T1000 (cell line): ENCODE measurements around the gene AFF3.
"Not testable (repeated sequence)": the region's sequence is repeated elsewhere in the genome, so short reads cannot be mapped to it uniquely, and the experiment has no call there.

Experiments
- DNase-seq: peaks from one replicate; lab custom pipeline; 2025; ENCODE audit warnings: mixed read lengths; lab: John Stamatoyannopoulos, UW

The AFF3 gene

GRCh38 chr2:99756059-99756458, 386.3 kb downstream of the AFF3 start:
- DNase-seq: no peak

DNA sequence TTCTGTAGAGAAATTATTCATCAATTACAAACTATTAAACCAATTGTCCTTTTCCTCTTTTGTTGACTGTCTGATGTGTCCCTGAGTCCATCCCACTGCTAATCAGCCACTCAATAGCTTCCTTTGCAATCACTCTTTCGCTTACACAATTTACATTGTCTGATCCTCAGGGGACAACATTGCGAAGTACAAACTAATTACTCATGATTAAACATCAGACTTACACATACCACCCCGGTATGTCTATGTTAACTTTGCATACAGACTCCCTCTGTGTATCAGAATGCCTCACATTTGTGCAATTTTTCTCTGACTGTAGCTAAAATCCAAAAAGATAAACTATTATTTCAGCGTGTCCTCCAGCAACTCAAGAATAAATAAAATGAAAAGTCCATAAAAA, 388.2 kb downstream of the AFF3 start:
- DNase-seq: no peak

DNA sequence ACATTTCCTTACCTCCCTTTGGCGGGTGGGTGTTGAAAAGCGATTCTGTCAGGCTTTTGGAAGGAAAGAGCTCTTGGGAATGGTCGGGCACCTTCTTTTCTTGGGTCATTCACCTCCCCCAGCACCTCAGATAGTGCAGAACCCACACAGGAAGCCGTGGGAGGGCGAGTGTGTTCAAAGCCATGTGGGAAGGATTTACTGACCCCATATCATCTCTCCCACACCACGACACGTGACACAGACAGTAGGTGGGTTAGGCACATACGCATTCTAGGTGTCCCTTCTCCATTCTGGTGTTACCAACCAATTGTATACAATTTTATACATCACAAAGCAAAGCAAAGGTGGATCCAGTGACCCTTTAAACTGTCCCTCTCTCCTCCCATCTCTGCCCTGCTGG, 388.9 kb downstream of the AFF3 start:
- DNase-seq: no peak

DNA sequence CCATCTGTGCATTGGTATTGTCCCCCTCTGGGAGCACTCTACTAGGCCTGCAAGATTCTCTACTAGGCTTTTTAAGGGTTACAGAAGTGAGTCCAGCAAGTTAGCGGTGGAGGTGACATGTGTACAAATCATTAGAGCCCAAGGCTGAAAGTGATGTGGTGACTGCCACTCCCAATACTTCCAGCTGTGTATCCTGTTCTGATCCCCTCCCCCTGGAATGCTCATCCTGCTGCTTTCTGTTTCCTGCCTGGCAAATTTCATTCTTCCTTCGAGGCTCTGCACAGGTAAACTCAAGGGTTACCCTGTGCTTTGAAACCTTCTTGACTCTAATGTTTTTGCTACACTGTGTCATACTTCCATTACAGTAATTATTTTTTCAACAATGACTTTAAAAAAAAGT, 394.0 kb downstream of the AFF3 start:
- no peak for DNase-seq

GRCh38 chr2:99747842-99748241, 394.5 kb downstream of the AFF3 start:
- DNase-seq: no peak

- DNase-seq: no peak
These were observed 399.2 kb downstream of the AFF3 start for GRCh38 chr2:99743146-99743545.

- no peak for DNase-seq
These were observed 404.9 kb downstream of the AFF3 start for GRCh38 chr2:99737537-99737936.

- no peak for DNase-seq
These were observed 406.6 kb downstream of the AFF3 start for GRCh38 chr2:99735753-99736152.

GRCh38 chr2:99735314-99735713, 407.1 kb downstream of the AFF3 start:
- not testable (repeated sequence) for DNase-seq

DNA sequence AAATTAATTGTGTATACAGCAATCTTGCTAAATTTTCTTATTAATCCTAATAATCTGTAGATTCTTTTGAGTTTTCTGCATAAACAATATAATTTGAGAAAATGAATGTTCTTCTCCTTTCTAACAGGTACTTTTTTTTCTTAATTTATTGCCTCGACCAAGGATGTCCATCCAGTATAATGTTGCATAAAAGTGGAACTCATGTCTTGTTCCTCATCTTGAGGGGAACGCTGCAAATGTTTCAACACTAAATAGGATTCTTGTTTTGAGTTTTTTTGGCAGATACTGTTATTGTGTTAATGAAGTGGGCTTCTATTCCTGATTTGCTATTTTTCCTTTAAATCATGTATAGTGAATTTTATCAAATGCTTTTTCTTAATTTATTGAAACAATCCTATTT, 408.2 kb downstream of the AFF3 start:
- no peak for DNase-seq

GRCh38 chr2:99729104-99730025, 413.0 kb downstream of the AFF3 start:
- DNase-seq: no peak

DNA sequence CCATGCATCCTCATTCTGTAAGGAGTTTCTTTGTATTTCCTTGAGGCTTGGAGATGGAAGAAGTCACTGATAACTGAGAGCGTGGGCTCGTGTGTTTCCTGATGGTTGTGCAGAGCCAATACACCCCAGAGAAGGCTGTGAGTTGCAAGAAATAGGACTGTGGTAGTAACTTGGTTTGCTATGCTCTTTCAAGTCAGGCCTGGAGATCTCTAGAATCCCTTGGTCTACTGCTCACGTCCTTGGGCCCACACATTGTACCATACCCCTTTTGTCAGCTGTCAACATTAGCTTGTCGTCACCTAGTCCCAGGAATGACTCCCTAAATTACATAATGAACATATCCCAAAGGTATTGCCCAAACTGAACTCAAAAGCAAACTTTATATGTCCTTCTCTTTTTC, 414.2 kb downstream of the AFF3 start:
- no peak for DNase-seq

DNA sequence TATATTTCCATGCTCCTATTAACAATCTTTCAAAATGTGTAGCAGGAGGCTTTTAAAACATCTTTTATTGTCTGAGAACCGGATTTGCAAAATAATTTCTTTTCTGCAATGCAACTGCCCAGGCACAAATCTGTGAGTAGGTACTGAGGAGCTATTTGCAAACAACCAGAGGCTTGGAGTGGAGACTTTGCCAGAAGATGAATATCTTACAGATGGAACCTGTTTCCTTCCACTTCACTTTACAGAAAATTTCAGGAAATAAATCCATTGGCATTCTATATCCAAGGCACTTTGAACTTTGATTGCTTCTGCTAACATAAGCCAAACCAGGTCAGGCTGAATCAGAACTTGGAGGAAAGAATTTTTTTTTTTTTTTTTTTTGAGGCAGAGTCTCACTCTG, 415.2 kb downstream of the AFF3 start:
- DNase-seq: no peak

GRCh38 chr2:99726691-99727090, 415.7 kb downstream of the AFF3 start:
- no peak for DNase-seq

DNA sequence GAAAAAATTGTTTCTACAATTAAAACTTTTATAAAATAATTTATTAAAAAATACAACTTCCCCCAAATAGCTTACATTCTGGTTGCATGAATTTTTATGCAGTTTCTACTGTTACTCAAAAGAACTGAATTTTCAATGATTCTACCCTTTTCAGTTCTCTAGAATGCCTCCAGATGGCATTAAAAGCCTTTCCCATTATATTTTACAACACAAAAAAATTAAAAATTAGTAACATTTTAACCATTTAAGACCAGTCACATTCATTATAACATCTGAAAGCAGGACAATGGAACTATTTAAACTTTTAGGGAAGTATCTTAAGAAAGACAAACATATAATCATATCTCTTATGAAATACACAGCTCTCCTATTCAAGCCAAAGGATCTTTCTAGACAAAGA, 416.6 kb downstream of the AFF3 start:
- DNase-seq: no peak

DNA sequence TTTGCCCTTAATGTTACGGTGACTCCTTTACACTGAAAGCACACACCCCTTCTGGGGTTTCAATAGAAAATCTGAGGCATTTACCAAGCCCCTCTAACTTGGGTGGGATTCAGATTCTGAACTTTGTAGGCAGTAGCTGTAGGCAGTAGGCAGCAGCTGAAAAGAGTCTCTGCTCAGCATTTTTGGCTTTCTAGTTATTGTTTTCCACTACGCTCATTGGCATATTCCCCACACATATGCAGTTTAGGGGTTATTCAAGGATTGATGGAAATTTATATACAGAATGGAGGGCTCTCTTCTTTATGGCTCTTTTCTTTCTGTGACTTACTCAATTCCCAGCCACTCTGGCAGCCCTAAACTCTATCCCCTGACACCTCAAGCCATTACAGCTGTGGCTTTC, 419.9 kb downstream of the AFF3 start:
- no peak for DNase-seq

GRCh38 chr2:99719102-99719501, 423.3 kb downstream of the AFF3 start:
- DNase-seq: no peak

- no peak for DNase-seq
These were observed 426.4 kb downstream of the AFF3 start for GRCh38 chr2:99715956-99716355.

GRCh38 chr2:99714349-99714748, 428.0 kb downstream of the AFF3 start:
- DNase-seq: no peak

- no peak for DNase-seq
These were observed 431.2 kb downstream of the AFF3 start for GRCh38 chr2:99711144-99711543.

DNA sequence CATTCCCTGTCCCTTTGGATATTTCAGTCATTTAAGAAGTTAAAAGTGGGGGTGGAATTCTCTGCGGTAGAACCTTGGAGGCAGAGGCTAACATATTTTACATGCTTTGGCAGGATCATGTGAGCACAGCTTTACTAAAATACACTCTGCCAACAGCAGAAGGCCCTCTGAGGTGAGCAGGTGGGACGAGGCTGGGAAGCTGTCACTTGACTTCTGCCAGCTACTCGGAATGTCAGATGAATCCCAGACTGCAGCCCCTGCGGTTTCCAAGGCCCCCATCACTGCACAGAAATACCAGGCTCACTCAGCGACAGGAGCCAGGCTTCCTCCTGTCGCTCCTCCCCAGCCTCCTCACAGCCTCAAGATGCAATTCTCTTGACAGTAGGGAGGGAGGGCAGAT, 431.7 kb downstream of the AFF3 start:
- DNase-seq: no peak

GRCh38 chr2:99709229-99709628, 433.2 kb downstream of the AFF3 start:
- no peak for DNase-seq

DNA sequence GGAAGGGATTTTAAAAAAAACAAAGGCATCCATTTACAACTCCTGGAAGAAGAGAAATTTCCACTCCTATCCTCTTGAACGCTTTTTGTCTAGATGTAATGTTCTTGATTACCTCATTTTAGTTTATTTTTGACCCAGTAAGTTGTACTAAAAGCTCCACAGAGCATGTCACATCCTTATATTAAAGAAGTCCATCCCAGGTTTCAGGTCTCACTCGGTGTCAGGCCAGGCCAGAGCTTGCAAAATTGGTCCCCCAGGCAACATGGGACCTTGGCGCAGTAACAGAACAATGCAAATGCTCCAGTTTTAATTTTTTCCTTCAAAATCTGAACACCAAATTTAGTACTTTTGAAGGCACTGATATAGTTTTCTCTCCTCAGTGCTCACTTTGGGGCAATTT, 434.2 kb downstream of the AFF3 start:
- no peak for DNase-seq

DNA sequence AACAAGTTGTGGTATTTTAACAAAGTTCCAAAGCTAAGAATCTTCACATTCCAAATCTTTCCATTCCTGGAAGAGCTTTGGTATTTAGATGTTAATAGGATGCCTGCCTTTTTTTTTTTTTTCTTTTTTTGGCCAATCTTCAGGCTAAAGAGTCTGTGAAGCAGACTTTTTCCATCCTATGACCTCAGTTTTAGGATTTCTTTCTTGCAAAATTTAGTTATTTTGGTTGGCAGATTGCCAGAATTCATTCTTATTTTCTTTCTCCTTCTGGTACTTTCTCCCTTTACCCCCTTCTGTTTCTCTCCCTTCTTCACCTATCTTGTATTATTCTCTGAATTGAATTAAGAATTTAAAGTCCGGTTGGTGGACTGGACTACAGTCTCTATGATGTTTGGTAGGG, 434.8 kb downstream of the AFF3 start:
- no peak for DNase-seq
